Measurements from ENCODE around the gene TLK2. TPM values are rescaled to one million over a fixed set of nuclear protein-coding genes. Genes with fewer than 3 reads are reported as not detected.
"Not testable (repeated sequence)": the region's sequence is repeated elsewhere in the genome, so short reads cannot be mapped to it uniquely, and the experiment has no call there.

TLK2 gene
- total RNA-seq, 1 donor from 2014 or later: 29.0 TPM

- not testable (repeated sequence) for ATAC-seq
Measured at GRCh38 chr17:62490990-62491389, 12.4 kb downstream of the TLK2 start.

DNA sequence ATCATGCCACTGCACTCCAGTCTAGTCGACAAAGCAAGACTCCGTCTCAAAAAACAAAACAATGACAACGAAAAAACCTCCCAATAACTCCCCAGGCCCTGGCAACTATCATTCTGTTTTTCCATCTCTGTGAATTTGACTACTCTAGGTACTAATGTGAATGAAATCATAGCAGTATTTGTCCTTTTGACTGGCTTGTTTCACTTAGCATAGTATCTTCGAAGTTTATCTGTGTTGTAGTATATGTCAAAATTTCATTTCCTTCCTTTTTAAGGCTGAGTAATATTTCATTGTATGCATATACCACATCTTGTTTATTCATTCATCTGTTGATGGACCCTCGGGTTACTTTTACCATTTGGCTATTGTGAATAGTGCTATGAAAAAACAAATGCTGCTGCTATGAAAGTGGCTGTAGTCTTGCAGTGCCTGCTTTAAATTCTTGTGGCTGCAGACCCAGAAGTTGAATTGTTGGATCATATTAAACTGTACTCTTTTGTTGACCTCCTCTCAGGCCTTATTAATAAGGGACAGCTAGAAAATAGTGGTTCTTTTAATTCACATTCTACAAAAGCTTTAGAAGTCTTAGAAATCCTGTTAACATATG lies 14.5 kb downstream of the TLK2 start:
- not testable (repeated sequence) for ATAC-seq

DNA sequence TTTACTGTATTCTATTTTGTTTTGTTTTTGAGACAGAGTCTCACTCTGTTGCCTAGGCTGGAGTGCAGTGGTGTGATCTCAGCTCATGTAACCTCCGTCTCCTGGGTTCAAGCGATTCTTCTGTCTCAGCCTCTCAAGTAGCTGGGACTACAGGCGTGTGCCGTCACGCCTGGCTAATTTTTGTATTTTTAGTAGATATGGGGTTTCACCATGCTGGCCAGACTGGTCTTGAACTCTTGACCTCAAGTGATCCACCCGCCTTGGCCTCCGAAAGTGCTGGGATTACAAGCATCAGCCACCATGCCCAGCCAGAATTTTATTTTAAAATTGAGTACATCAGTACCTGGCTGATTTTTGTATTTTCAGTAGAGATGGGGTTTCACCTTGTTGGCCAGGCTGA lies 15.4 kb downstream of the TLK2 start:
- ATAC-seq: not testable (repeated sequence)

- ATAC-seq: not testable (repeated sequence)
Measured at GRCh38 chr17:62496344-62496743, 17.7 kb downstream of the TLK2 start.

GRCh38 chr17:62498796-62499195 lies 20.2 kb downstream of the TLK2 start:
- ATAC-seq: not testable (repeated sequence)

GRCh38 chr17:62500463-62500862 lies 21.8 kb downstream of the TLK2 start:
- ATAC-seq: not testable (repeated sequence)

DNA sequence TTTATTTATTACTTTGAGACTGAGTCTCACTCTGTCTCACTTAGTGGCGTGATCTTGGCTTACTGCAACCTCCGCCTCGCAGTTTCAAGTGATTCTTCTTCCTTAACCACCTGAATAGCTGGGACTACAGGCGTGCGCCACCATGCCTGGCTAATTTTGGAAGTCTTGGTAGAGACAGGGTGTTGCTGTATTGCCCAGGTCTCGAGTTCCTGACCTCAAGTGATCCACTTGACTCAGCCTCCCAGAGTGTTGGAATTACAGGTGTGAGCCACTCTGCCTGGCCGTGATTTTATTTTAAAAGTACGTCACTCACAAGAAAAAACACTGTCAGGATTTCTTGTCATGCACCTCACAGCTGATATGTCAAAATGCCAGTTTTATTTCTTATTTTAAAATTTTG lies 26.2 kb downstream of the TLK2 start:
- ATAC-seq: not testable (repeated sequence)

GRCh38 chr17:62507191-62507836 lies 28.7 kb downstream of the TLK2 start:
- ATAC-seq: not testable (repeated sequence)

GRCh38 chr17:62510247-62510819 lies 31.7 kb downstream of the TLK2 start:
- peak; percentile 74 for ATAC-seq

GRCh38 chr17:62511014-62511413 lies 32.4 kb downstream of the TLK2 start:
- peak; percentile 65 for ATAC-seq

DNA sequence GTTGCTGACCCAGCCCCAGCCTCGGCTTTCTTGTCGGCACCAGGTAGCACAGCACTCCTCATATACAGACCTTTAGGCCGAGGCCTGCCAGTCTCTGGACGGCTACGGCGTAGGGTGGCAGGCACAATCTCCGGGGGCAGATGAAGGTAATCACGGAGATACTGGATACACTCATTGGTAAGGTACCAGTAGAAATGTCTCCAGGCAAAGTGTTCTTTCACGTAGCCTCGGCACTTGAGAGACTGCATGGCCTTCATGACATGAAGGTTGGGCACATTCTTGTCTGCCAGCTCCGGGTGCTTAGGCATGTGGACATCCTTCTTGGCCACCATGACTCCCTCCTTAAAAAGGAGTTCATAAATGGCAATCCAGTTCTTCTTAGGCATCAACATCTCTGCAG lies 37.8 kb downstream of the TLK2 start:
- not testable (repeated sequence) for ATAC-seq

DNA sequence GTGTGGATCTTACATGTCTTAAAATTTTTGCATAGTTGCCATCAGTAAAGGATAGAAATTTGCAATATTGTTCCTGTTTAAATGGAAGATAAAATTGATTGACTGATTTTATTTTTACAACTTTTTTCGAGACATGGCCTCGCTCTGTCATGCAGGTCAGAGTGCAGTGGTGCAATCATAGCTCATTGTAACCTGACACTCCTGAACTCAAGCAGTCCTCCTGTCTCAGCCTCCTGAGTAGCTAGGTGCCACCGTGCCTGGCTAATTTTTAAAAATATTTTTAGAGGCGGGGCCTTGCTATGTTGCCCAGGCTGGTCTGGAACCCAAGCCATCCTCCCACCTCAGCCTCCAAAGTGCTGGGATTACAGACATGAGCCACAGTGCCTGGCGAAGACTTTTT lies 42.7 kb downstream of the TLK2 start:
- not testable (repeated sequence) for ATAC-seq

- ATAC-seq: not testable (repeated sequence)
Measured at GRCh38 chr17:62524077-62524476, 45.5 kb downstream of the TLK2 start.

DNA sequence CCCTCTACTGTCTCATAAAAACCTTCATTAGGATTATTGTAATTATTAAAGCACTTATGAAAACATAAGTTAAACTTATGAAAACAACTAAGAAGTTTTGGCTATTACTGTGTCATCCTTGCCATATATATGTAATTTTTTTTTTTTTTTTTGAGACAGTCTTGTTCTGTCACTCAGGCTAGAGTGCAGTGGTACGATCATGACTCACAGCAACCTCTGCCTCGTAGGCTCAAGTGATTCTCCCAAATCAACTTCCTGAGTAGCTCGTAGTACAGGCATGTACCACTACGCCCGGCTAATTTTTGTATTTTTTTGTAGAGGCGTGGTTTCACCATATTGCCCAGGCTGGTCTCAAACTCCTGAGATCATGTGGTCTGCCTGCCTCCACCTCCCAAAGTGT lies 46.7 kb downstream of the TLK2 start:
- ATAC-seq: peak; percentile 91

GRCh38 chr17:62530936-62531335 lies 52.3 kb downstream of the TLK2 start:
- ATAC-seq: not testable (repeated sequence)

DNA sequence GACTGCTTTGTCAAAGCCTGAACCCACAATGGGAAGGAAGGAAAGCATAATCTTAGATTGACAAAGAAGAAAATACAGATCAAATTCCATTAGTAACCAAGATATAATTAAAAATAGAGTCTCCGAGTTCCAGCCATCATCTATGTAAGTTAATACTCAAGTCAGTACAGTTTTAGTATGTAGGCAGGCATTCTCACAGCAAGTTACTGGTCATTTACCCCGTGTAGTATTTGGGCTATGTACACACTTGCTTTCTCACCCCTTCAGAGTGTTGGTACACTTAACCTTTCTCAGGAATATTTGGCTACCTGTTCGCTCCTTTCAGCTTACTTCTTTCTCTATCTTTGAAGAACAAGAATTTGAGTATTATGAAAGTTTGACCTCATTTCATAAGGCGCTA lies 57.9 kb downstream of the TLK2 start:
- ATAC-seq: not testable (repeated sequence)

GRCh38 chr17:62541073-62541472 lies 62.4 kb downstream of the TLK2 start:
- not testable (repeated sequence) for ATAC-seq

GRCh38 chr17:62543278-62543775 lies 64.7 kb downstream of the TLK2 start:
- not testable (repeated sequence) for ATAC-seq

GRCh38 chr17:62546066-62546465 lies 67.4 kb downstream of the TLK2 start:
- not testable (repeated sequence) for ATAC-seq

GRCh38 chr17:62552851-62553659 lies 74.4 kb downstream of the TLK2 start:
- ATAC-seq: peak; percentile 82

- not testable (repeated sequence) for ATAC-seq
Measured at GRCh38 chr17:62557532-62557931, 78.9 kb downstream of the TLK2 start.

GRCh38 chr17:62558941-62559340 lies 80.3 kb downstream of the TLK2 start:
- ATAC-seq: not testable (repeated sequence)

DNA sequence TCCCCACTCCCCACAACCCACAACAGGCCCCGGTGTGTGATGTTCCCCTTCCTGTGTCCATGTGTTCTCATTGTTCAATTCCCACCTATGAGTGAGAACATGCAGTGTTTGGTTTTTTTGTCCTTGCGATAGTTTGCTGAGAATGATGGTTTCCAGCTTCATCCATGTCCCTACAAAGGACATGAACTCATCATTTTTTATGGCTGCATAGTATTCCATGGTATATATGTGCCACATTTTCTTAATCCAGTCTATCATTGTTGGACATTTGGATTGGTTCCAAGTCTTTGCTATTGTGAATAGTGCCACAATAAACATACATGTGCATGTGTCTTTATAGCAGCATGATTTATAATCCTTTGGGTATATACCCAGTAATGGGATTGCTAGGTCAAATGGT lies 82.3 kb downstream of the TLK2 start:
- ATAC-seq: not testable (repeated sequence)

All from esophagus mucosa (tissue), 1 donor.